ENCODE data around the gene SLC24A3.

SLC24A3 gene

DNA sequence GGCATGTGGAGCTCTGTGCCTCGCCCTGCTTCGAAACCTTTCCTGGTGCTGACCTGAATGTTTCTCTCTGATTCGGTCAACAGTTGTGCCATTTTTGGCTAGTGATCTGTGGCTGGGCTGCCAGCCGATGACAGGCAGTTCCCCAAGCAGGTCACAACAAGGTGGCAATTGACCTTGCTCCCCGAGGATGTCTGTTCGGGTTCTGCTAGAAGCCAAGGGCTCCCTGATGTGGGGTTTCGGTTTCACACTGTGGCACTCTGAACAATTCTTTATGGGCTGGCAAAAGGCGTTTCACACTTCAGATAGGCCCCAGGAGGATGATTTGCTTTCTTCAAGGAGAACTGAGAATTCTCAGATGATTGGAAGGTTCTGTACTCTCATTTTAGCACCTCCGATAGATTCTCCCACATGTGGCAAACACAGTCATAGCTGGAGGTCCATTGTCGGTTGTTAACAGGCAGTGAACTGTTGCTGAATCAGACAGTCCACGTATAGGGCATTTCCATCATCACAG is 135.6 kb downstream of the SLC24A3 start:
- no peak for DNase-seq

DNA sequence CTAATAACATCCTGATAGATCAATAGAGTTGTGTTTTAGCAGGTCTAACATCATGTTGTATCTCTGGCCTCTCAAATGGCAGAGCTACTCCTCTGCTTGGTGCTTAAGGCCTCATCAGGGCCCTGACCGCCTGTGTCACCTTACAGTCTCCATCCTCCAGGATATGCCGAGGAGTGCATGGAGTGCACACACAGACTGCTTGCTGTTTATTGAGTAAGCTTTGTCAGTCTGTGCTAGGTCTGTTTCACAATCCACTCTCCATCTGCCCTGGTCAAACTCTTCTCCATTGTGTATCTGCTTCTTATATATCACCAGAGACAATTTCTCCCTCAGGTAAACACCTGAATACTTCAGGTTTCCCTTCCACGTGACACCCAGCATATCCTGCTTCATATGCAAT is 136.1 kb downstream of the SLC24A3 start:
- no peak for DNase-seq

DNA sequence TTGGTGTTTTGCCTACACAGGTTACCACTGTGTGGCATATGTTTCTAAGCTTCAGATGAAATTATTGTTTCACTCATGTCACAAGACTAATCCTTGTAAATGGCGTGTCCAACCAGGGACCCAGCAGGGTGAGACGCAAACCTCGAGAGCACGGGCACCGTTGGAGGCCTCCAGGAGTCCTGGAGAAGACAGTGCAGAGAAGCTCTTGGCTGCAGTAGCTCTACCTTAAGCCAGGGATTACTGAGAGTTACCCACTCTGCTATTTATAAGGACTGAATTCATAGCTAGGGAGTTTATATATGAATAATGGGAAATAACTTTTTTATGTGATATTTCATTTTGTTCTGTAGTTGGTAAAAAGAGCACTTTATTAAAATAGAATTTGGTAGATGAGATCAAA is 137.4 kb downstream of the SLC24A3 start:
- DNase-seq = no peak

DNA sequence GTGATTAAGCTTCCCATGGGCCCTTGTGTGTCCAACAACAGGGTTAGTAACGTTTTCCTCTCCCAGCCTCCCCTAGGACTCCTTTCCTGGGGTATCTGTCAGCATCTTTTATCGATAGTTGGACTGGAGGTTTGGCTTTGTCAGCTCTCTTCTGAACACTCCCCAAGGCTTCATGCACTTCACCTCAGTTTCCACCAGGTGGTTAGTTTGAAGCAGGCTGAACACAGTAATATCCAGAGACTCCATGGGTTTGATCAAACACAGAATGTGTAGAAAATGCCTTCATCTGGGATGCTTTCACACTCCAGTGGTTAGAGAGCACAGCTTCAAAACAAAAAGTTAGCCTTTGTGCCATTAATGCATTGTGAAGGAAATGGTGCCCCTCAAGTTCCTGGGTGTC is 139.1 kb downstream of the SLC24A3 start:
- DNase-seq = no peak

DNA sequence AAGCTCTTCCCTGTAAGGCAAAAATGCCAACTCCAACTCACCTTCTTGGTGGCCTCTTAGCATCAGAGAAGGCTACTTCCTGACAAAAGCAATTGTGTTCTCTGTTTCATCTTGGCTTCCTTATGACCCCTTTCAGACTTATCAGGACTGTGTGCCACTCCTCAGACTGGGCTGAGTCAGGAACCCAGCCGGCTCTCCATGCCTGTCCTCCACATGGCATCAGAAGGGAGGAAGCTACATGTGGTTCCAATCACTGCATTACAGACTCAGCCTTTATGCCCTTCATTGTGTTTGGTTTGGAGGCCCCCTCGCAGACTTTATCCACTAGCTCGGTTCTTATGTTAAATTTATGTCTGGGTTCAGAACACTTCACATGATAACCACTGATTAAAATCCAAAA is 142.5 kb downstream of the SLC24A3 start:
- peak; percentile 2 for DNase-seq

DNA sequence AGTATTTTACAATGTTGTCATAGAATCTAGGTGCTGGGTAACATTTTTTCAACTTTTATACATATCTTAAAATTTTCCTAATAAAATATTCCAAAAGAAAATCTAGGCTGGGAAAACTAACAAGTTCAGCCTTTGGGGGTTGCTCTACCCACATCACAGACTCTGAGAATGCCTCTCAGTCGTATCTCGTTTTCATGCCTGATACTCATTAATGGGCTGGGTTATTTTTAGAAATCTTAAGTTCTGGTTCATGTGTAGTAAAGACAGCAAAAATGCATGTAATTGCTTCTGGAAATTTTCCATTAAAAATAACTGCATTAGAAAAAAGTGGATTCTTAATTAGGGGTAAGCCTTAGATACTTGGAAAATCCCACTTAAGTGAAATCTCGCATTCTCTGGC is 149.3 kb downstream of the SLC24A3 start:
- DNase-seq = no peak

DNA sequence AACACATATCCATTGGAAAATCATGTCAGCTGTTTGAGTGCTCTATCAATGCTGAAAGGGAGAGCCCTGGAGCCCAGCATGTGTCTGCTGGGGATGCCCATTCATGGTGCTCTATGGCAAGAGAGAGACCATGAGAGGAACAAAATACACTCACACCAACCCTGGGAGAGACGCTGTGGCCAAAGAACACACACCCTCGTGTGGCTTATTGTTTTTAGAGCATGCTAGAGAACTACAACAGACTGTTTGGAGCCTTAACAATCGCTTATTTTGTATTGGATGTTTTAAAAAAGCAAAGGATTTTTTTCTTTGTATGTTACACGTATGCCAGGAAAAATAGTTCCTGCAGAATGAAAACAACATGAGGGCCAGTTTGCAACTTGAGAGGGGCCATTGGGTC is 151.0 kb downstream of the SLC24A3 start:
- DNase-seq = no peak

DNA sequence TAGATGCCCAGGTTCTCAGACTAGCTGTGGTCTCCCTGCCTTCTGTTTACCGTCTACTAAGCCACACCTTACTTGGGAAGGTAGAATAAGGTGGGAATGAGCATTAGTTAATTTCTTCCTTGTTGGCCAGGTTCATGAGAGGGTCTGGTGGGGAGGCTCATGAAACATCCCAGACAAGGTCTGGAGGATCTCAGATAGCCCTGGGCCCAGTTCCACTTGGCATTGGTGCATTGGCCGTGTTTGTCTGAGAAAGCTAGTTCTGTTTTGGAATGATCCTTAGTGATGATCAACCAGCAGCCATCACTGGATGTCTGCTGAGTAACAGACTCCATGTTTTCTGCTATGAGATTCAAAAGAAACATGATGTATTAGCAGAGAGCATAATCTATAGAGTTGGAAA is 155.1 kb downstream of the SLC24A3 start:
- no peak for DNase-seq

DNA sequence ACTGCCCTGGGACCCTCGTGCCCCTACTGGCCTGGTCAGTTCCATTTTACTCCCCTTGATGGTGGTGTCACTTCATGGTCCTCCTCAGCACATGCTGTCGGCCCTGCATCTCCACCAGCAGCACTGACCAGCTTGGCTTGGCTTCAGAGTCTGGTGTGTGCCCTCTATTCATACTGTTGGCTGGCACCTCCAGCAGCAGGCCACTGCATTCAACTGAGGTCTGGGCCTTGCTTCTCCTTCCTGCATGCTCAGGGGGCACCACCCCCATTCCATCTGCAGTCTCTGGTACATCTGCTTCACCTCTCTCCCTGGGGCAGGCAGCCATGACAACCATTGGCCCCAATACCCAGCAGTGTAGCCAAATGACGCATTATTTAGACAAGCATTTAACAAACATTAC is 155.9 kb downstream of the SLC24A3 start:
- no peak for DNase-seq

DNA sequence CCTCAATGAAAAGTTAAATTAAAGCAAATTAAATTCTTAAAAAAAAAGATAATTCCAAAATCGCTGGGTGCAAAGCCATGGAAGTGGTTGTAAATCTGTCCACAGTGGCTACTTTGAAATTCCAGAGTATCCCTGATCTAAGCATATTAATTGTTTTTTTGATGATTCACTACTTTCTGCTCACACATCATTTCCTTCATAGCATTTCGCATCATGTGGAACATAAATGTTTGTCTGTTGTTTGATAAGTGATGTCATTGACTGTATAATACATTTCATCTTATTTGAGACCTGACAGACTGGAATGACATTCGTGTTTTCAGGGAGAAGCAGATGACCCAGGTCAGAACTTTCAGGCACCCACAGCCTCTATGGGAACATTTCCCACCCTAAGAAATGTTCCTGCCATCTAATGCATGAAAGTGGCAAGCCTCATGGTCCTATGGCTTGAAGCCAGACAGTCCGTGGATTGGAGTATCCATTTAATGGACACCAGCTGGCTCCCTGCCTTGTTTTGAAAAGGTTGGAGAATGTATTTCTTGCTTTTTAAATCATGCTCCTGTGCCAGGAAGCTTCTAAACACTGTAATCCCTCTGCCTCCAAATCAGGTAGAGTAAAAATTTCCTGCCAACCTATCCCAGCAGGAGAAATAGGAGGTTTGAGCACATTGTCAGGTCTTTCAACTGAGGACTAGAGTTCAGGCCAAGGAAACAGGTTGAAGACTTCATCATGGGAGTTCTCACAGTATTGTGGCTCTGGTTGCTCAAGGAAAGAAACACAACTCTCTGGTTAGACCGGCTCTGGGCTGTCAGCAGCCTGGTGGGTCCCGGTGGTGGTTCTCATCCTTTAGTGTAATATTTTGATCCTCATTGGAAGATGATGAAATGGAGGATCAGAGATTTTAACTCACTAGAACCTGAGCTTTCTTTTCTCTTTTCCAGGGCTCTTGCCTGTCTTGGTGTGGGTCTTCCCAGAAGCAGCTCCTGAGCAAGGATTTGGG is 157.9 kb downstream of the SLC24A3 start:
- DNase-seq = no peak

DNA sequence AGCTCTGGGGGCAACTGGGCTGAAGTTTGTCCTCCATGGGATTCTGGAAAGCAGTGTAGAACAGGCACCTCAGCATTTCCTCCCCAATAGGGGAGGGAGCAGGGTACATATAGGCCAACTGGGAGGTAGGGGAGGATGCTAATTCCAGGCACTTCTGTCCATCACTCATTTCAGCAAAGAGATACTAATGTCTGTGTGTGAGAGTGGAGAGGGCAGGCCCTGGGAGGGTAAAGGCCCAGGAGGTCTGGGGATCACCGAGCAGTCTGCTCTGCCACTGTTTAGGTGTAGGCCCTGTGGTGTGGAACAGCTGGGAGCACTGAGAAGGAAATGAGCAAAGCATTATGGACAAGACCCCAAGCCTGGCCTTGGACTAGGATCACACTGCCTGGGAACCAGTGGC is 158.7 kb downstream of the SLC24A3 start:
- no peak for DNase-seq

DNA sequence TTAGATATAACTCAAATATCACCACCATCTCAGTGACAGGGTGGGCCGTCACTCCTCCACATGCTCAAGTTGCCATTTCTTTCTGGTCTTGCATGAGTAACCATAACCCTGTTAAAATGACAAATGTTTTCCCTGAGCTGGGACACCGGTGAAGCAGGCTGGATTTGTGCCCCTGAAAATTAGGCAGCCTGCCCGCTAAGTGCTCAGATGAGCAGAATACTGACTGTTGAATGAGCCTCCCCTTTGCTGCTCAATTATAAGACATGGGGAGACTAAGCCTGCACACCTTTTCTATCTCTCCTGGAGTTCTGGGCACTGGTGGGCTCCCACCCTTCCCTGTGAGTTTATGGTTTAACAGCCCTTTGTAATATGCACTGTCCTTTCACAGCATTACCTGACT is 161.8 kb downstream of the SLC24A3 start:
- DNase-seq = no peak

DNA sequence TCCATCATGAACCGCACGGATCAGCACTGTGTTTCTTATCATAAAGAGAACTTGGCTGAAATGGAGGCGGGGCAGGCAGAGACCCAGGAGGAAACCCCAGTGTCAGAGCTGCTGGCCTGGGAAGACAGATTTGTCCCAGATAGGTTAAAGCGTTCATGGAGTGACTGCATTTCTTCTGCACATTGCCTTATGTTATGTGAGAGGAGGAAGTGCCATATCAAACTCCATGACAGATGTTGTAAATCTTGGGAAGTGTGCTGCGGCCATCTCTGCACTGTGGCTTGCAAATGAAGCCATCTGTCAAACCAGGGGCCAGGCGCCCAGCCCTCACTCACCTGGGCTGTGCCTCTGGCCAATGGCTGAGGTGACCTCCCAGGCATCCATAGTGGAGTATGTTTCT is 163.0 kb downstream of the SLC24A3 start:
- no peak for DNase-seq

DNA sequence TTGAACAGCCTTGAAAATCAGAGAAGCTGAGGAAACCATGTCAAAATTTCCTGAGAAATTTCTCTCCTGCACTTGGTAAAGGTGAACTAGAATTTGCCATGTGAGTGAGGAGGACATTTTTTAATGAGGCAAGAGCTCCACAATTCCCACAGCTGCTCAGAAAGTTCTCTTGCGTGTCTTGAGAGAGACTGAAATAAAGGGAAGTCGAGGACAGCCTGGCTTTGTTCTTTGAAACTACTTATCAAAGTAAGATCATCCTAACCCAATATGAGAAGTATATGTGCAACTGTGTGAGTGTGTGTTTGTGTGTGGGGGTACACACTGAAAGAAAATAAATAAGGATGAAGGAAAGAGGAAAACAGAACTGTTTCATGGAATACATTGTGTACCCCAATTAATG is 163.4 kb downstream of the SLC24A3 start:
- no peak for DNase-seq

DNA sequence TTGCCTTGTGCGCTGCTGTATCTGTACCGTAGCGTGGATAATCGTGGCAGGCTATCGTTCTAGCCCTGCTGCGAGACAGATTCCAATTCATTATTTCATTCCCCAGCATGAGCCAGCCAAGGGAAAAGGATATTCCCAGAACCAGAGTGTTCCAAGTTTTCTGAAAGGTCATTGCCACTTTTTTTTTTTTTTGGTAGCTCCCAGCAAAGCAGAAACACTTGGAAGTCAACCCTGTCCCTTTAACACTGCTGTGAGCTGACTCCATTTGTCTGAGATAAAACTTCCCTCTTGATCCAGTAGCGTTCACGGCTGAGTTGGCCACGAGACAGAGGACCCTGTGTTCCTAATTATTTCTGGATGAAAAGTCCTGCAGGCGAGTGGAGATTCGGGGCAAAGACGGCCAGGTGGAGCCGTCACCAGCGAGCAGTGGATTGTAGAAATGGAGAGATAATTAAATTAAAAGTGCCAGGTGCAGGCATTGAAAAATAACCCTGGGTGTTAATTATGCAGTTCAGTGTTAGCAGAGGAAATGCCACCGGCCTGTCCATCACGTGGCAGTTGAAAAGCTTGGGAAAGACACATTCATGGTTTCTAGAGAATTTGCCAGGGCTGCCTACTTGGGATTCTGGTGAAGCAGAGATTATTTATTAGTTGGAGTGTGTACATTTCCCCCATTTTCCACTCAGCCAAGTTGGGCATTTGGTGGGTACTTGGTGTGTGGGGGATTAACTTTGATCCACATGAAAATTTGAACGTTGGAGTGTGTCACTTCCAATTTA is 164.2 kb downstream of the SLC24A3 start:
- no peak for DNase-seq

DNA sequence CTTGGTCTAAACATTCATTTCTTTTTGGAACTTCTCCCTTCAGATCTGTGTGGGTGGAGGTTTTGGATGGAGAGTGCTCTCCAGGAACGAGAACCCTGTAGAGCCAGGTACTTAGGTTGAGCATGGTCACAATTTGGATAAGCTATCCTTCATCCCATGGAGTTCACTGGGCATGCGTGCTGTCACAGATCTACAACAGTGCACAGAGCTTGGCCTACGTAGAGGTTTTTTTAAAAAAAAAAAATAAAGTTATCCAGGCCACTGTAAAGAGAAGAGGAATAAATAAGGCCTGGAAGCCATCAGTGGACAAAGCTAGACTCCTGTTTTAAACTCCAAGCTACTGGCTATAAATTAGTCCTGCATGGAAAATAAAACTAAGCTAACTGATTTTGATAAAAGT is 165.6 kb downstream of the SLC24A3 start:
- DNase-seq = no peak

DNA sequence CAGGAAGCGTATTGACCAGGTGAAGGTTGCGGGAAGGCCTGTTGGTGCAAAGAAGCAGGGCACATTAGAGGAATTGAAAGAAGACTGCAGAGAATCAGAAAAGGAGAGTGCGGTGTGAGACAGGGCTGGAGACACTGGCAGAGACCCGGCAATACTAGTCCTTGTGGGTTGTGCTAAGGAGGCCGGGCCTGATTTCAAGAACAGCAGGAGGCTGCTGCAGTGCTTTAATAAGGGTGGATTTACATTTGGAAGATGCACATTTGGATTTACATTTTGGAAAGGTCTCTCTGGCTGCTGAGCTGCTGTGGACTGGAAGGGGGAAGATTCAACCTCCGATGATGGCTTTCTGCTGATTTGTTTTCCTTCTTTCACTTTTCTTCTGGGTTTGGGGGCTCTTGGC is 167.8 kb downstream of the SLC24A3 start:
- no peak for DNase-seq

DNA sequence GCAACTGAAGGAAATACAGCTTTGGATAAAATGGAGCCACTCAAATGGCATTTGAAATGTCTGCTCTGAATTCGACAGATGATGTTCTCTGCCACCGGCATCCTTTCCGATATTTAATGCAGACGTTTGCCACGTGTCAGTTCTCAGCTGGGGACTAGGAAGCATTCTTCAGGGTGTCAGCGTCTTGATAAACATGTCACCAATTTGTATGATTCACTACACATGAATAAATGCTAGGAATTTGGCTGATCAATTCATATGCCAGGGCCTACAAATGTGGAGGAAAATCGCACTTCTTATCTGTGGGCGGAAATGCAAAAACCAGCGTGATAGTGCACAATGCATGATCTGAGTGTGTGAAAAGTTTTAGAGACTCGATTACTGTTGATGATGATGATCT is 169.5 kb downstream of the SLC24A3 start:
- no peak for DNase-seq

DNA sequence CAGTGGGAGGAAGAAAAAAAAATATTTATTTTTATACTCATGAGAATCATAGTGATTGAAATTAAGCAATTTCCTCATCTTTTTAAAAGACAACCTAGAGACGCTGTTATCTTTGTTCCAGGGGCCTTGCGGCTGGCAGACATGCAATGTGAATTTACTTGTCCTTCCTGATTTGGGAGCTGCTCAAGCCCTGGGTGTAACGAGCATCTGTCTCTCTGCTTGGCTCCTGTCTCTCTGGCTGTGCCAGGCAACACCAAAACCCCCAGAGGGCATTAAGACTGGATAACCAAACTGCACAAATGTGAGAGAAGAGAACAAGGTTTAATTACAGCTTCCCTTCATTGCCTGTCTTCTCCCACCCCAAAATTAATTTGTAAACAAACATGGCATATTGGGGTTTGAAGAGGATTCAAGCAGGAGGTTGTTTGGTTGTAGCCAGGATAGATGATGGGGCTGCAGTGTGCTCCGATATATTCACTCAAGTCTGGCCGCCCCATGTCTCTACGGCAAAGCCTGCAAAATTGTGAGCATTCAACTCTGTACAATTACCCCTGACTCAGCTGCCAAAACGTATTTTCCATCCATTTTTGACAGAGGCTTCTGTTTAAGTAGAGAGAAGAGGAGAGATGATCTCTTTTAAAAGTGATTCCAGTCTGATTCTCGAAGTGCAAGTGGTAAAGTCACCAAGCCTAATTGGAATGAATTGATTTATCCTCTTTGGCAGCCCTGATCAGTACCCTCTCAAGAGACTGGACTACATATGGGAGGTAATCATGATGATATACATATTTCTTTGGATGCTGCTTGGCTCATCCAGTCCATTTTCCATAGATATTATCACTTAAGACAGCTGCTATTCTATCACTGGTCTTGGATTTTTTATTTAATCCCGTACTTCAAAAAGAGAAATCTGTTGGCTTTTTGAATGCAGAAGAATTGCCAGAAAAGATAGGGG is 170.2 kb downstream of the SLC24A3 start:
- DNase-seq = no peak

DNA sequence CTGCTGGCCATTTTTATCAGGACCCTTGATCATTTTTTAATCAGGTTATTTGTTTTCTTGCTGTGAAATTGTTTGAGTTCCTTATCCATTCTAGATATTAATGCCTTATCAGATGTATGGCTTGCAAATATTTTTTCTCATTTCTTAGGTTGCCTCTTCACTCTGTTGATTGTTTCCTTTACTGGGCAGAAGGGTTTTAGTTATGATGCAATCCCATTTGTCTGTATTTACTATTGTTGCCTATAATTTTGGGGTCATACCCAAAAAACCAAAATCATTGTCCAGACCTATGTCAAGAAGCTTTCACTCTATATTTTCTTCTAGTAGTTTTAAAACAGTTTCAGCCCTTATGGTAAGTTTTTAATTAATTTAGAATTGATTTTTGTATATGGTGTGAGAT is 172.5 kb downstream of the SLC24A3 start:
- no peak for DNase-seq

DNA sequence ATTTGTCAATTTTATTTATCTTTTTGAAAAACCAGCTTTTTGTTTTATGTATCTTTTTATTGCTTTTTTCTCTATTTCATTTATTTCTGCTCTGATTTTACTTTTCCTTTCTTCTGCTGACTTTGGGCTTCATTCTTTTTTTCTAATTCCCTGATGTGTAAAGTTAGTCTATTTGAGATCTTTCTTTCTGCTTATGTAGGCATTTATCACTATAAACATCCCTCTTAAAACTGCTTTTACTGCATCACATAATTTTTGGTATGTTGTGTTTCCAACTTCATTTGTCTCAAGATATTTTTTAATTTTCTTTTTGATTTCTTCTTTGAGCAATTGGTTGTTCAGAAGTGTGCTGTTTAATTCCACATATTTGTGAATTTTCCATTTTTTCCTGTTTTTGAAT is 174.8 kb downstream of the SLC24A3 start:
- DNase-seq = no peak

DNA sequence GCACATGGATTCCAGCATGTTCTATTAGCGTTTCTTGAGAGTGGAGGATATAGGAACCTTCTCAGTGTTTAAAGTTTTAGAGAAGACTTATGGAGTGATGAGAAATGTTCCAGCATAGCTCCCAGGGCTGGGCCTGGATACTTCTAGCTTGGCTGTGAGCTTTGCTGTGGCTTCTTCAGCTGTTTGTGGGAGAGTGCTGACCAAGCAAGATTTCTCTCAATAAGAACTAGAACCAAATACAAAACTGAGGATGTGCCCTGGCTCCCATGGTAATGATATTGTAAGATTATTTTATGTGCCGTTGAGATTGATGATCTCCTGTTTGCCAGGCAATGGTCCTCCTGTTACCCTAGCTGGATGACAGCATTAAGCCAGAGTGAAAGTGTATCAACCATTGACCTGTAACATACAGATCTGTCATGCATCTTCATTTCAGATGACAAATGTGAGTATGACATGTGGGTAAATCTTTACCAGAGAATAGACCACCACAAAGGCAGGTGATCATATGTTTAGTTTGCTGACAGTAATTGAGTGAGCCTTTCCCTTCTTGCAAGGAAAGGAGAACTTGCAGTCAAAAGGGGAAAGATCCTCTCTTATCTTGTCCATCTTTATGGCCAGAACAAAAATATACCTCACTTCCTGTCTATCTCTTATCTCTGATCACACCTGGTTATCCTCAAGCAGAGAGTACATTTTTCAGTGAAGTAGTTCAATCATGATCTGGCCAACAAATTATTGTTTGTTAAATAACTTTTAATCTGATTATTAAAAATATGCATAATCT is 180.1 kb downstream of the SLC24A3 start:
- no peak for DNase-seq
